NCI-H1048 (cell line): ENCODE measurements around the gene TPBGL.

Experiments
- DNase-seq: peaks from one replicate; lab custom pipeline; 2025; lab: John Stamatoyannopoulos, UW

Gene TPBGL

DNA sequence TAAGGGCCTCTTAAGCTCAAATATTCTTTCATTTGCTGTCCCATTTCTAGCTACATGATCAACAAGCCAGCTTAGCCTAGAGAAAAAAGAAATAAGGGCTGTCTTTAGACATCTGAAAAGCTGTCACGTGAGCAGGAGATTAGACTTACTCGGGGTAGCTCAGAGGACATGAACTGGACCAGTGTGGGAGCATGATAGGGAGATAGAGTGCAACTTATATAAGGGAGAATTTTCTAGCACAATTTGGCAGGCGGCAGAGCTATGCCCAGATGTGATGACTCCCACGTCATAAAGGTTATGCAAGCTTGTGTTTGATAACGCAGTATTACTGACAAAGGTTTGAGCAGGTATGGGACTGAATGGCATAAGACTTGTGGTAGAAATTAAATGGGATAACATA, 28.2 kb upstream of the TPBGL start:
- DNase-seq = no peak

GRCh38 chr11:75214411-75214821, 26.2 kb upstream of the TPBGL start:
- DNase-seq = peak; percentile 45

DNA sequence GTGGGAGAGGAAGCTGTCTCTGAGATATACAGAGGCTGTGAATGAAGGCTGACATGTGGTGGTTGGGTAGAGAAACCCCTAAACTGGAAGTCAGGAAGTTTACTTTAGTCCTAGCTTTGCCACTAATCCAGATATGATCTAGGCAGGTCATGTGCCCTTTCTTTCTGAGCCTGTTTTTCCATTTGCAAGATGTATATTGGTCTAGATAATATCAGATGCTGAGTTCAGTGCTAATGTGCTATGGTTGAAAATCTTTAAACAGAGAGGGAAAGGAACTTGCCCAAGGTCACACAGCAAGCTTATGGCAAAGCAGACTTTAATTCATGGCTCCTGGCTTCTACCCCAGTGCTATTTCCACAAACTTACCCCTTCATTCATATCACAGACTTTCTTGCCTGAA, 25.7 kb upstream of the TPBGL start:
- DNase-seq = no peak

DNA sequence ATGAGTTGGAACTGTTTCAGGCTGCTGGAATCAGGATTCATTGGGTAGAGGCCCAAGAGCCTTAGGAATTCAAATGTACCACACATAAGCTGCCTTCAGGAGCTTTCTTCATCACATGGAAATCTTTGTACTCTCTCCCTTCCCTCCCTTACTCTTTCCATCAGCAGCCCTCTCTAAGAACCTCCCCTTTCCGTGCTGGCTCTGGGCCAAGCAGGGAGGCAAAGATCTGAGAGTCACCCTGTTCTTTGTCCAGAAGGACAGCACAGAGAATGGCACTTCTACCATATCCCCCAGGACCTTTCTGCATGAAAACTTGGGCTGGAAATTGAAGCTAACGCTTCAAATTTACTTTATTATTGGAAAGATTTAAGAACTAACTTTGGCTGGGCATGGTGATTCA, 20.7 kb upstream of the TPBGL start:
- no peak for DNase-seq

- no peak for DNase-seq
Observed at GRCh38 chr11:75223954-75224643, 16.5 kb upstream of the TPBGL start.

DNA sequence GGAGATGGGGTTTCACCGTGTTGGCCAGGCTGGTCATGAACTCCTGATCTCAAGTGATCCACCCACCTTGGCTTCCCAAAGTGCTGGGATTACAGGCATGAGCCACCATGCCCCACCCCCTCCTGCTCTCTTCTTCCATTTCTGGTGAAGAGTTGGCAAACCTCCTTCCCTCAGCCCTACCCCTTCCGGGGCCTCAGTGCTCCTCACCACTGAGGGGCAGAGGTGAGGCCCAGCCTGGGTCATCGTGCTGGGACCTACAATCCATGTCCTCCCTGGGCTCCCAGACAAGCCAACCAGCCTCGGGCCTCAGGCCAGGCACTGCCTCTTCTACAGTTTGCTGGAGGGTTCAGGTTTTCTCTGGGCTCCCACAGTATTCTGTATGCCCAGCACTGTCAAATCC, 14.8 kb upstream of the TPBGL start:
- DNase-seq = no peak

DNA sequence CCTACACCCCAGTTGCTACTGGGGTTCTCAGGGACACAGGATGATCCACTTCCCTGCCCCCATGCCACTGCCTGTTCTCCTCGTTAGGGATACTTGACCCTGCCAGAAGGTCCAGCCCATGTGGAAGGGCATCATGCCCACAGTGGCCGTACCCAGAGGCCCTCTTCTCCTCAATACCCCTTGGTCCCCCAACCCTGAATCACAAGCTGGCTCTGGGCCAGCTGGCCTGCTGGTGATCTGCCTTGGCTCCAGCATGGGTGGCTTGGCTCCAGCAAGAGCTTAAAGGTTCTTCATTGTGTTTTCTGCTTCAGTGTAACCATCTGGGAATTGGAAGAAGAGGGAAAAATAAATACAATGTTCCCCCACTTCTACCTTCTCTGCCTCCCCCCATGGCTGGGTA, 11.1 kb upstream of the TPBGL start:
- DNase-seq = no peak

GRCh38 chr11:75230621-75231020, 10.0 kb upstream of the TPBGL start:
- no peak for DNase-seq

DNA sequence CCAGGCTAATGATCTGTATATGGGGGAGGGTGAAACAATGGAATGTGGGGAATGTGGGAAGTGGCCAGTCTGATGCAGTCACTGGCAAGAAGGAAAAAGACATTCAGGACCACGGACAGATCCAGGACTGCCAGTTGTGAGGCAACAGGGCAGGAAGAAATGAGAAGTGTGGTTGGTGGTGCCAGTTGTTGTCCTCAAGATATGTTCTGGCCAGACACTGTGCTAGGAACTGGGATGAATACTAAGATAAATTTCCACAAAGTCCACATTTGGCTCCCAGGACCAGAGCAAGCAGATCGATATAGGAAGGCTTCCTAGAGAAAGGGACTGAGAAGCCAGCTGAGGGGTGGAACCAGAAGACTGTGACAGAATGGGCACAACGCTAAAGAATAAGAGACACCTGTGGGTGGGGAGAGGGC, 6.8 kb upstream of the TPBGL start:
- DNase-seq = no peak

- no peak for DNase-seq
Observed at GRCh38 chr11:75236062-75236461, 4.5 kb upstream of the TPBGL start.

DNA sequence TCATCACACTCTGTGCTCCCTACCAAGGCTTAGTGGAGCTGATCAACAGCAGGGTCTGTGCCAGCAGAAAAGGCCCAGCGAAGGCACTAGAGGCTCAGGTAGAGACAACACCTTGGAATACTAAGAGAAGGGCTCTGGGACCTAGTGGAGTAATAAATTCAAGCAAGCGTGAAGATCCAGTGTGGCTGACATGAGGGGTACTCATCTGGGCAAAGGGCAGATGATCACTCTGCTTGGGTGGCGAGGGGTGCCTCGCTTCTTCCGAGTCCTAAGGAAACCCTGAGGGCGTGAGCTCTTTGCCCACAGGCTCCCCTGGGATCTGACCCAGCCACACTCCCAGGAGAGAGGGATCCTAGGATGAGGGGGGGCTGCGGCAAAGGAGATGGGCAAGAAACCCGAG, 3.5 kb upstream of the TPBGL start:
- DNase-seq = no peak

DNA sequence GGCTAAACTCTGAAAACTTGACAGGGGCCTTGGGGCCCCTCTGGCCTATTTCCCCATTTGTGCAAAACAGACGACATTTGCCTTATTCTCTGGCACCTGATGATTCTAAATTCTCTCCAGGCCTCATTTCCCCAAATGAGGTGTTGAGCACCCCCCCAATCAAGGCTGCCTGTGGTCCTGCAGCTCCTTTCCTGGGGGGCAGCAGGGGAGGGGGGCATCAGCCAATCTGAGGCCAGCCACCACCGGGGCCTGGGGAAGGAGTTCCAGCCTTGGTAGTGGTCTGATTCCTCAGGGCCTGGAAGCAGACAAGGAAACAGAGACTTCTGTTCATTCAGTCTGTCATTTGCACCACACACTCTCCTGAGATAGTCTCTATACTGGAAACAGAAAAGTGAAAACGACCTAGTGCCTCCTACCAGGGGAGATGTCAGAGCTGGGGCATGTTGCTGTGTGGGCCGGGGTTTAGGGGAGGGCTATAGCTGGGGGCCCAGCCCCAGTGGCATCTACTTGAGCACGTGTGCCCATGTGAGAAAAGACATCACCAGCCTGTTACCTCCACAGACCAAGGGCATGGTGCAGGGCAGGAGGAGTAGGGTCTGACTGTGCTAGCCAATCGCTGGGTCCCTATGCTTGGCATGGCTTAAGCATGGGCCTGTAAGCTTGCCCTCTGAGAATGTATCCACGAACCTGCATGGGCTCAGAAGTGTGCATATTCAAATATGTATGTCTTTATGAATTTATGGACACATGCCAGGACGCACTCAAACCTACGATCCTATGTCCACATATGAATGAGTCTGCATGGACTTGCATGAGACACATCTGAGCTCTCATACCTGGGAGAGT, 1.8 kb upstream of the TPBGL start:
- no peak for DNase-seq

DNA sequence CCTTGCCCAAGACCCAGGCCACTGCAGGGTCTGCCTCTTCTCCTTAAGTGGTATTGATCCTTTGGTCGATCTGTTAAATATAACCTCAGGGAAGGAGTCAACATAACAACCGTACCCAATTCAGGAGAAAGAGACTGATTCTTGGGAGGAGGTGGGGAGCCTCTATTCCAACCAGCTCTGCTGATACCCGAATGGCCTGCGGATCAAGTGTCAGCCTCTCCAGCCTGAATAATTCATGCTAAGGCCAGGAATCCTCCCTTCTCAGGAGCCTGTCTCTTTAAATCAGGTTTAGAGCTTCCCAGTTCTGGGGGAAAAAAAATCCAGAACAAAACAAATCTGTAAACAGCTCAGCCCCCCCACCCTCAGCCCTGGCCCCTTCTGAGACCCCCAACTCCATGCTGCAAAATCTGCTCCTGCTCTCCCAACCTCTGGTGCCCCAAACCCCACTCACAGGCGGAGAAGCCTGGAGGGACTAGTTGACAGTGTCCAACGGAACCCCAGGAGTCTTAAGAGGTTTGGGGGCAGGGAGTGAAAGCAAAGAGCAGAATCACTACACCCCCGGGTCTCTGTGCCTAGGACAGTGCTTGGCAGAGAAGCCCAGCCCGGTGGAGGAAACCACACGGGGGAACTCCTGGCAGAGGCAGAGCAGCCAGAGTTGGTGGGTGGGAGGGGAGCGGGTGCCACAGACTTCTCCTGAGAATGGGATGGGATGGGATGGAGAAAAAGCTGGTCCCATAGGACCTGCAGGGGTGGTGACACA, 863 bp upstream of the TPBGL start:
- no peak for DNase-seq

- peak; percentile 56 for DNase-seq
Observed at GRCh38 chr11:75241036-75241905, 697 bp downstream of the TPBGL start.

- DNase-seq = no peak
Observed at GRCh38 chr11:75241906-75242644, 1.5 kb downstream of the TPBGL start.

GRCh38 chr11:75242722-75243600, 2.4 kb downstream of the TPBGL start:
- no peak for DNase-seq

GRCh38 chr11:75244052-75244814, 3.7 kb downstream of the TPBGL start:
- no peak for DNase-seq

DNA sequence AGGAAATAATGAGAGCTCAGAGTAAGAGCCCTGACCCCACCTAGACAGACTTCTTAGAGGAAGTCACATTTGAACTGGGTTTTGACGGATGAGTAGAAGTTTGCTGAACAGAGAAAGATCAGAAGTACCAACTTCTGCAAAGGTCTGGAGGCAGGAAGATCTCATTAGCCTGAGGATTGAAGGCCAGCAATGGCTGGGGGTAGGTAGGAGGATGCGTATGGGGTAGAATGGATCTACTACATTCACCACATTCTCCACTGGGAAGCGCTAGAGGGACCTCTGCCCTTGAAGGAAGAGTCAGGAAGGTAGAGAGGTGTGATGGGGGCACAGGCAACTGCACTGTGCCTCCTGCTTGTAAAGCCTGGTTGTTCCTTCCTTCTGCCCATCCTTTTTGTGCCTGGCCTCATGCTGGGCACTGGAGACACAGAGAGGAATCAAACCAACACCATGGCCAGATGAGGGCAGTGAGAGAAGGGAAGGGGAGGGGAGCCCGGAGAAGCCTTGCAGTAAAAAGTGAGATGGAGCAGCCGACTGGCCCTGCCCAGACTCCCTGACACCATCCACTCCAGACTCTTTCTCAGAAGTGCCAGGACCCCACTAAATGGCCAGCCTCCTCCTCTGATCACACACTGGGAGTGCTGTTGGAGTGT, 4.9 kb downstream of the TPBGL start:
- DNase-seq = no peak
